ENCODE data around the gene HOMER2.

DNA sequence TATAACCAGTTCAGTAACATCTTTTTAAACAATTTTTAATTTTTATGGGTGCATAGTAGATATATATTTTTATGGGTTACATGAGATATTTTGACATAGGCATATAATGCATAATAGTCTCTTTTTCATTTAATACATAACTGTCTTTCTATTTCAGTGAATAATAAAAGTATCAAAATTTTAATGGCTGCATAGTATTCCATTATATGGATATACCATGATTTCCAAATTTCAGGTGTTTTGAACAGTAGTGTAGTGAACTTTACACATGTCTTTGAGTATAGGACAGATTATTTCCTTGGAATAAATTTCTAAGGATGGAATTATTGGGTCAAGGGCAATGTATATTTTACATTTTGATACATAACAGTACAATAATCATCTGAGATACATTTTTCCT is 132.4 kb downstream of the HOMER2 start:
- TF ChIP-seq POLR2A (IDR thresholded peaks at IDR 0.05), result no peak
- TF ChIP-seq, protein P1, sequence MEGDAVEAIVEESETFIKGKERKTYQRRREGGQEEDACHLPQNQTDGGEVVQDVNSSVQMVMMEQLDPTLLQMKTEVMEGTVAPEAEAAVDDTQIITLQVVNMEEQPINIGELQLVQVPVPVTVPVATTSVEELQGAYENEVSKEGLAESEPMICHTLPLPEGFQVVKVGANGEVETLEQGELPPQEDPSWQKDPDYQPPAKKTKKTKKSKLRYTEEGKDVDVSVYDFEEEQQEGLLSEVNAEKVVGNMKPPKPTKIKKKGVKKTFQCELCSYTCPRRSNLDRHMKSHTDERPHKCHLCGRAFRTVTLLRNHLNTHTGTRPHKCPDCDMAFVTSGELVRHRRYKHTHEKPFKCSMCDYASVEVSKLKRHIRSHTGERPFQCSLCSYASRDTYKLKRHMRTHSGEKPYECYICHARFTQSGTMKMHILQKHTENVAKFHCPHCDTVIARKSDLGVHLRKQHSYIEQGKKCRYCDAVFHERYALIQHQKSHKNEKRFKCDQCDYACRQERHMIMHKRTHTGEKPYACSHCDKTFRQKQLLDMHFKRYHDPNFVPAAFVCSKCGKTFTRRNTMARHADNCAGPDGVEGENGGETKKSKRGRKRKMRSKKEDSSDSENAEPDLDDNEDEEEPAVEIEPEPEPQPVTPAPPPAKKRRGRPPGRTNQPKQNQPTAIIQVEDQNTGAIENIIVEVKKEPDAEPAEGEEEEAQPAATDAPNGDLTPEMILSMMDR (IDR thresholded peaks at IDR 0.05), result no peak
